ENCODE data around the gene VCAN. TPM values are rescaled to one million over a fixed set of nuclear protein-coding genes. Genes with fewer than 3 reads are reported as not detected.

Gene VCAN
- total and polyA plus RNA-seq, 2 of the 8 experiments (the other 6 are each of a cell fraction or from before 2014, with no cell fraction given): 146 to 404 TPM

GRCh38 chr5:83503662-83504061, 32.1 kb downstream of the VCAN start:
- Histone ChIP-seq H3K9ac (replicated peaks in 1 of 4; ENCODE audit: extremely low read depth in 1 of 4, low read depth in 3 of 4, low read length in 3 of 4) (no peak overlapping the region), H4K8ac (ENCODE audit: extremely low read depth, insufficient read depth, low read length) (no peak overlapping the region), H3K18ac (ENCODE audit: extremely low read depth, low read length) (no peak overlapping the region), H4K91ac (replicated peaks; ENCODE audit: insufficient read length, low read length) (no peak overlapping the region), H3K4me2 (ENCODE audit: insufficient read depth in 1 of 2, low read depth in 2 of 2, low read length in 2 of 2) (no peak overlapping the region), H2BK120ac (replicated peaks; ENCODE audit: low read depth, low read length) (no peak overlapping the region), H4K20me1 (replicated peaks in 1 of 2; ENCODE audit: control insufficient read depth in 1 of 2, insufficient read depth in 2 of 2, low read length in 2 of 2) (no peaks in the 10 kb centered on the region), H2BK5ac (ENCODE audit: low read depth, low read length) (no peak overlapping the region), H2BK20ac (ENCODE audit: low read length) (no peak overlapping the region), H2BK15ac (ENCODE audit: low read length) (no peak overlapping the region), H3K23me2 (ENCODE audit: low read depth, low read length) (no peaks in the 10 kb centered on the region), H3K14ac (ENCODE audit: insufficient read length) (no peak overlapping the region), H3K4ac (replicated peaks; ENCODE audit: insufficient read length, low read depth, low read length) (no peak overlapping the region), H3K27me3 (replicated peaks in 1 of 4; ENCODE audit: control insufficient read depth in 3 of 4, extremely low read depth in 1 of 4, insufficient read depth in 3 of 4, low read length in 3 of 4) (no peaks in the 10 kb centered on the region), H2AK5ac (ENCODE audit: low read depth, low read length) (no peak overlapping the region), H3K4me3 (ENCODE audit: extremely low read depth in 1 of 4, insufficient read depth in 2 of 4, low read depth in 3 of 4, low read length in 4 of 4) (no peak overlapping the region), H3K4me1 (replicated peaks in 1 of 4; ENCODE audit: control insufficient read depth in 3 of 4, insufficient read depth in 4 of 4, low read length in 3 of 4) (no peaks in the 10 kb centered on the region), H3K9me3 (ENCODE audit: insufficient read depth in 2 of 2, low read depth in 1 of 2, low read length in 1 of 2) (peaks cover 6 to 21% of the 10 kb centered on the region in 2 experiments), H2AFZ (ENCODE audit: low read length) (no peak overlapping the region), H2BK12ac (ENCODE audit: low read depth, low read length) (no peak overlapping the region), H3K79me2 (ENCODE audit: control insufficient read depth in 1 of 2, insufficient read depth in 2 of 2, low read length in 2 of 2) (peaks cover 0 to 27% of the 10 kb centered on the region in 2 experiments; a peak in 3 of 4 replicates), H3K27ac (ENCODE audit: low read depth, low read length) (no peak overlapping the region), H3K79me1 (ENCODE audit: low read depth, low read length) (peaks cover 2% of the 10 kb centered on the region; the same call in 1 of the 2 replicates), H3K36me3 (ENCODE audit: control insufficient read depth in 2 of 4, insufficient read depth in 4 of 4, low read length in 3 of 4) (peaks cover 2 to 68% (median 32%) of the 10 kb centered on the region in 4 experiments), H3K23ac (ENCODE audit: insufficient read length) (no peak overlapping the region), H3K56ac (replicated peaks; ENCODE audit: insufficient read length, low read depth, low read length) (no peak overlapping the region), H4K5ac (ENCODE audit: insufficient read length, low read depth, low read length) (no peak overlapping the region)
- ChIA-PET CTCF (ENCODE audit: partially characterized antibody) (interaction anchor here (0.6 to 1.3 kb wide), 4 partner anchors 9 to 1162 kb away, joined by 3 to 5 read pairs (median 4); no protein-coding TSS in a partner anchor), POLR2A (ENCODE audit: partially characterized antibody) (interaction anchor here (1.2 to 1.3 kb wide), 2 partner anchors 9 to 25 kb away, joined by 3 read pairs; no protein-coding TSS in a partner anchor)
- DNase-seq (ENCODE audit: low read depth in 1 of 2, low spot score in 2 of 2) (no peak), FAIRE-seq (no peak)
- TF ChIP-seq SAP30 (IDR thresholded peaks at IDR 0.05; ENCODE audit: insufficient read depth, insufficient replicate concordance, low read length): no peak
- no peak for TF ChIP-seq PHF8 (conservative IDR thresholded peaks at IDR 0.05; ENCODE audit: low read depth, low read length)
- no peak for TF ChIP-seq KDM4A (IDR thresholded peaks at IDR 0.05; ENCODE audit: low read depth, low read length, severe bottlenecking)

Measured in H1 (cell line).